HG03571 (cell line): ENCODE results near the gene RRP12.
"Not testable (repeated sequence)": the region's sequence is repeated elsewhere in the genome, so short reads cannot be mapped to it uniquely, and the experiment has no call there.

Experiments
- ATAC-seq: cut with Tn5 transposase; IDR thresholded peaks from one replicate; pipeline ENCODE4 v1.9.1; 2021; ENCODE audit not compliant: unreplicated experiment

RRP12 gene

GRCh38 chr10:97400665-97401454 lies at the start of gene RRP12:
TSS of gene RRP12 (minus strand) at chr10:97401340. CDS start at chr10:97401231, 109 bp downstream.
- peak; percentile 89 for ATAC-seq

- ATAC-seq: no peak
These were observed 49.7 kb upstream of the RRP12 start for GRCh38 chr10:97450828-97451227.

DNA sequence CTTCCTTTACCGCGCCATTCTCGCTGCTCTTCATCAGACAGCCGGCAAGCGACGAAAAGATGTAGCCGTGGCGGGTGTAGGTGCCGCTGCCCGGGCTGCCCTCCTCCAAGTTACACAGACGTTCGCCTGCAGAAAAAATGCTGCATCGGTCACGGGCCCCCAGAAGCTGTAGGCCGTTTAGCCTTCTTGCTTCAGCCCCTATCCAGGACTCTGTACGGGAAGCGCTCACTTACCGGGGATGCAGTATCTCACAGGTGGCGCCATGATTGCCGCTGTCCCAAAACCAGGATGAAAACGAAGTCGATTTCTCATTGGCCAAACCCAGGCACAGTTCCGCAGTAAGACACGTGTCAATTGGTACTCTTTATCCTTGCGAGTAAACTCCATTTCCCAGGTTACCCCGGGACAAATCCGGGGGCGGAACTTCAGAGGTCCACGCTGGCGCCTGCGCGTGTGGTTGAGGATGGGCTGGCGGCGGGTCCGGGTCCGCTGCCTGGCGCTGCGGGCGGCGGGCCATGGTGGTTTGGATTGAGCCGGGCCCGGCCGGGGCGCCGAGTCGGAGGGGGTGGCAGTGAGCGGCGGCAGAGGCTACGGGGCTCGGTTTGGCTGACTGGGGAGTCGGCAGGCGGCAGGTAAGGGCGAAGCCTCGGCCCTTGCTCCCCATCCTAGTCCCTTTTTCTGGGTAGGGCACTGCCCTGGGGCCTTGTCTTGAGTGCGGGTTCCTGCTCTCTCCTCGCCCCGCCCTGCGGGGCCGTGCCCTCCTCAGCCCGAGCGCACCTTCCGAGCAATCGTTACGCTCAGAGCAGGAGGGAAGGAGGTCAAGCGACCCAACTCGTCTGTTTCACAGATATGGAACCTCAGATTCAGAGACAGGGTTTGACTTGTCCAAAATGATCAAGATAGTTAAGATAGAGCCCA lies 44.8 kb upstream of the RRP12 start, which contains the start of the genes EXOSC1 and ZDHHC16:
EXOSC1 (minus strand) TSS at position 285 of the 918 bp plus-strand sequence; CDS start at position 264, 21 bp downstream.
ZDHHC16 (plus strand) TSS at position 454 of the 918 bp plus-strand sequence. CDS start 5,501 bp downstream, outside the sequence.
- peak; percentile 96 for ATAC-seq

DNA sequence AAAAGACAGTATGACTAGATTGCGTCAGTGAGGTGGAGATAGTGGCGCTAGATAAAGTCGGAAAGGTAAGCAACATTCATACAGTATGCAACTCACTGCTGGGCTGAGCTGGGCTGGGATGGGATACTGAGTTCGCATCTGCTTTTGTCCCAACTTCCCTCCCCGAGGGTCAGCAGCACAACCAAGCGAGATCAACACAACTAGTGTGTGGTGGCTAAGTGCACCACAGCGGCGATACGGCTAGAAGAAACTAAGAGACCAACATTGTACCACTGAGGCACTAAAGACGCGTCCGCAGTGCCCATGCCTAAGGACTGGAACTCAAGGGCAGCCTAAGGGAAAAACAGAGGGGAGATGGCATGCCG lies 44.2 kb upstream of the RRP12 start:
- no peak for ATAC-seq

- no peak for ATAC-seq
These were observed 43.1 kb upstream of the RRP12 start for GRCh38 chr10:97444212-97444611.

- no peak for ATAC-seq
These were observed 41.1 kb upstream of the RRP12 start for GRCh38 chr10:97442277-97442676.

DNA sequence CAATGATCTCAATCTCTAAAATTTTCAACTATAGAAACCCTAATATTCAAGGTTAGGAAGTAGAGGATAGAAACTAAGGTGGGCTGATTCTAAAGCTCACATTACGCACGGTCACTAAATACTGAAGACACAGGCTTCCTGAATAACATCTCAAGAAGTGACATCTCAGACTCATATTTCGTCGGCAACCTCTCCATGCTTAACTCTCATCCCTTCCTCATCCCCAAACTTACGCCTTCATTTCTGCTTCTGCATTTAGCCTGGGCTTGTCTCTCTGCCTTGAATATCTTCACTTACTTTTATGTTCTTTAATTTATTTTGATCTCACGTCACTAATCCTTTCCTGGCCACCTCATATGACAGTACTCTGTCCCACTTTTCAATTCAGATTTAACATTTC lies 34.1 kb upstream of the RRP12 start:
- ATAC-seq: no peak

DNA sequence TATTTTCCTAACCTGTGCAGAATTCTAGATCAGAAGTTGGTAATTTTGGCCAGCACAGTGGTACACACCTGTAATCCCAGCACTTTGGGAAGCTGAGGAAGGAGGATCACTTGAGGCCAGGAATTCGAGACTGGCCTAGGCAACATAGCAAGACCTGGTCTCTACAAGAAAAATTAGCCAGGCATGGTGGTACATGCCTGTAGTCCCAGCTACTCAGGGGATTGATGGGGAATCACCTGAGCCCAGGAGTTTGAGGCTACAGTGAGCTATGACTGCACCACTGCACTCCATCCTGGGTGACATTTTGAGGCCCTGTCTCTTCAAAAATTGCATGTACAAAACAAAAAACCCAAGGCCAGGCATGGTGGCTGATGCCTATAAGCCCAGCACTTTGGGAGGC lies 33.4 kb upstream of the RRP12 start:
- no peak for ATAC-seq

- no peak for ATAC-seq
These were observed 32.9 kb upstream of the RRP12 start for GRCh38 chr10:97434055-97434454.

DNA sequence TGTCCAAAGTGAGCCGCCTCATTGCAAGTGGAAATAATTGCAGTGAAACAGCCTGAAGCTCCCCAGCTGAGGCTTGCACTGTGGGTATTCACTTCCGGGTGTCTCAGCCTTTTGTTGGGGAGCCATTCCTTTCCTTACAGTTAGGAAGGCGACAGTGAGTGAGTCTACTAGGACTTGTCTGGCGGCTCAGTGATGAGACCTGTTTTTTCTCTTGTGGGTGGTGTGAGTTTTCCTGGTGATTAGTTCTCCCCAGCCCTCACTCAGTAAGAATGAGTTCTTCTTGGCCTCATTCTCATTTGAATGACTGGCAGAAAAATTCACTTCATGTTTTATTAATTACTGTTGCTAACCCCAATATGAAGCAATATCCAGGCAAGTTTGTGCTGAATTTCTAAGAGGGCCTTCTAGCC lies 27.4 kb upstream of the RRP12 start:
- no peak for ATAC-seq

- ATAC-seq: no peak
These were observed 26.5 kb upstream of the RRP12 start for GRCh38 chr10:97427571-97428179.

GRCh38 chr10:97426776-97427570 lies 25.8 kb upstream of the RRP12 start:
- ATAC-seq: no peak

GRCh38 chr10:97425964-97426775 lies 25.0 kb upstream of the RRP12 start, which contains the start of gene PGAM1:
TSS of gene PGAM1 (plus strand) at chr10:97426191. CDS start at chr10:97426308, 117 bp downstream.
- ATAC-seq: peak; percentile 85

GRCh38 chr10:97423757-97424098 lies 22.6 kb upstream of the RRP12 start:
- ATAC-seq: not testable (repeated sequence)

- ATAC-seq: no peak
These were observed 15.4 kb upstream of the RRP12 start for GRCh38 chr10:97416565-97416964.

GRCh38 chr10:97412891-97413304 lies 11.8 kb upstream of the RRP12 start:
- ATAC-seq: no peak

DNA sequence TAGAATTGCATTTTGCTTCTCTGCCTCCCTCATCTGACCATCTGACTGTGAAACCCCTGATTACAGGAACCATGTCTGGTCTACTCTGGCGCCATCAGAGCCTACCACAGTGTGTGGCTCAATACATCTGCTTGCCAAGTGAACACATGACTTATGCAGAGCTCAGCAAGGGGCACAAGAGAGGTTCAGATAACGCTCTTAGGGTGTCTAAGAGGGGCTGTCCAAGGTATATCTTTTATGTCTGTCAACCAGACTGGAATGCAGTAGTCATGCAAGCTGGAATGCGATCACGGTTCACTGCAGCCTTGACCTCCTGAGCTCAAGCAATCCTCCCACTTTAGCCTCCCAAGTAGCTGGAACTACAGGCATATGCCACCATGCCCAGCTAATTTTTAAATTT lies 10.3 kb upstream of the RRP12 start:
- ATAC-seq: no peak

GRCh38 chr10:97408496-97408992 lies 7.4 kb upstream of the RRP12 start:
- no peak for ATAC-seq

DNA sequence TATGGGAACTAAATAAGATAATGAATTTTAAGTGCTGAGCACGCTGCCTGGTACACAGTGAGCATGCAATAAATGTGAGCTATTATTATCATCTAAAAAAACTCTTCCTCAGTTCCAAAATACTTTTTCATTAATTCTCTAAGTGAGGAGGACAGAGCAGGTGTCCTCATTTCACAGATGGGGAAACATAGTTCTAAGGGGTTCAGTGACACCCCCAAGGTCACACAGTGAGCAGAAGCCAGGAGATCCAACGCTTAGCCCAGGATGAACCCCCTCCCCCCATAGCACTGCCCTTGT lies 6.8 kb upstream of the RRP12 start:
- ATAC-seq: no peak
